Activated T-helper 17 cell treated with anti-CD3 and anti-CD28 coated beads, Interleukin-2, amount 50 U/mL, for 72 hours (primary cell): ENCODE measurements around the gene AUH. TPM values are rescaled to one million over a fixed set of nuclear protein-coding genes. Genes with fewer than 3 reads are reported as not detected.

Experiments
- ATAC-seq: fragments of 150-1000 bp; cut with Tn5 transposase; replicated peaks from 2 replicates; pipeline ENCODE4 v1.10.0; 2021; ENCODE audit warnings: mild to moderate bottlenecking, moderate library complexity
- H3K27ac Mint-ChIP-seq: one replicate; pipeline ENCODE4 v1.8.0; 2022; ENCODE audit warnings: mixed read lengths
- H3K27me3 Mint-ChIP-seq: one replicate; pipeline ENCODE4 v1.8.0; 2022; ENCODE audit warnings: mixed read lengths
- H3K36me3 Mint-ChIP-seq: one replicate; pipeline ENCODE4 v1.8.0; 2022; ENCODE audit warnings: low read depth, mild to moderate bottlenecking, mixed read lengths
- H3K4me1 Mint-ChIP-seq: one replicate; pipeline ENCODE4 v1.8.0; 2022; ENCODE audit warnings: mixed read lengths
- H3K4me3 Mint-ChIP-seq: one replicate; pipeline ENCODE4 v1.8.0; 2022; ENCODE audit warnings: mild to moderate bottlenecking, mixed read lengths
- H3K9me3 Mint-ChIP-seq: one replicate; pipeline ENCODE4 v1.8.0; 2022; ENCODE audit warnings: mixed read lengths
- total RNA-seq, 2 donors: library from RNA; stranded (reverse); gene quantifications; one replicate each; pipeline ENCODE4 v1.2.3, GENCODE V29; 2022

Gene AUH
- total RNA-seq, 2 donors from 2014 or later, result 38.2 to 45.7 TPM

DNA sequence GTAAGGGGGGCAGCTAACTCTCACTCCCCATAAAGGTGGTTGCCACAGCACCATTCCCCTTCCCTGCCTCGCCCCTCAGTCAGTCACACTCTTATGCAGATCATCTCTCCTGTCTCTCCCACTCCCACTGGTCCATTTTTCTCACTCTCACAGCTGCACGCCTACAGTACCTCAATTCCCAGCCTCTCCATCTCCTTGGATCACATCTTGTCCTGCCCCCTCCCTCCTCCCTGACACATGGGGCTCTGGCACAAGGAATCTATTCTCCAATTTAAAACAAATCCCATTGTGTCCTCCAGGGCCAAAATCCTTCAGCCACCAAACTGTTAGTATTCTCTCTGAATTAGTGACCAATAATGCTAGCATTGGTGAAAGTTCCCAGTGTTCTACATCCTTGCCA lies 114.4 kb downstream of the AUH start:
- Mint-ChIP-seq H3K27ac (peak overlapping the region; percentile 51), H3K9me3 (no peaks in the 10 kb centered on the region), H3K4me3 (no peak overlapping the region), H3K36me3 (peaks cover 17% of the 10 kb centered on the region), H3K4me1 (peaks cover 23% of the 10 kb centered on the region), H3K27me3 (no peaks in the 10 kb centered on the region)
- no peak for ATAC-seq

DNA sequence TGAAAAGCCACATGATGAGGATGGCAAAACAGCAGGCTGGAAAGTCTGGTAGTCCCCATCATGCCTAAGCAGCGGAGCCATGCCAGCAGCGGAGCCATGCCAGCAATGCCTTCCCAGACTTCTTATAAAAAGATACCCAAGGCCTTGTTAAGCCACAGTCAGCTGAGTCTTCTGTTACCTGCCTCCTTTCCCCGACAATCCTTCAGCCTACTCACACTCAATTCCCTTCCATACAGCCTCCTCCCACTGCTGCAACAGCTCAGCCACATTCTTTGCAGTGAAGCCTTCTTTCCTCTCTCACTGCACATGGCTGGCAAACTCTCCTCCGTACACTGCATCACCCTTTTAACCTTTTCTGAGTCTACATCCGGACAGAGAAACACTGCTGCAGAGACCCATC lies 114.9 kb downstream of the AUH start:
- ATAC-seq, result no peak
- Mint-ChIP-seq H3K27me3 (no peaks in the 10 kb centered on the region), H3K27ac (peak overlapping the region; percentile 51), H3K9me3 (no peaks in the 10 kb centered on the region), H3K36me3 (peaks cover 20% of the 10 kb centered on the region), H3K4me3 (no peak overlapping the region), H3K4me1 (peaks cover 23% of the 10 kb centered on the region)

DNA sequence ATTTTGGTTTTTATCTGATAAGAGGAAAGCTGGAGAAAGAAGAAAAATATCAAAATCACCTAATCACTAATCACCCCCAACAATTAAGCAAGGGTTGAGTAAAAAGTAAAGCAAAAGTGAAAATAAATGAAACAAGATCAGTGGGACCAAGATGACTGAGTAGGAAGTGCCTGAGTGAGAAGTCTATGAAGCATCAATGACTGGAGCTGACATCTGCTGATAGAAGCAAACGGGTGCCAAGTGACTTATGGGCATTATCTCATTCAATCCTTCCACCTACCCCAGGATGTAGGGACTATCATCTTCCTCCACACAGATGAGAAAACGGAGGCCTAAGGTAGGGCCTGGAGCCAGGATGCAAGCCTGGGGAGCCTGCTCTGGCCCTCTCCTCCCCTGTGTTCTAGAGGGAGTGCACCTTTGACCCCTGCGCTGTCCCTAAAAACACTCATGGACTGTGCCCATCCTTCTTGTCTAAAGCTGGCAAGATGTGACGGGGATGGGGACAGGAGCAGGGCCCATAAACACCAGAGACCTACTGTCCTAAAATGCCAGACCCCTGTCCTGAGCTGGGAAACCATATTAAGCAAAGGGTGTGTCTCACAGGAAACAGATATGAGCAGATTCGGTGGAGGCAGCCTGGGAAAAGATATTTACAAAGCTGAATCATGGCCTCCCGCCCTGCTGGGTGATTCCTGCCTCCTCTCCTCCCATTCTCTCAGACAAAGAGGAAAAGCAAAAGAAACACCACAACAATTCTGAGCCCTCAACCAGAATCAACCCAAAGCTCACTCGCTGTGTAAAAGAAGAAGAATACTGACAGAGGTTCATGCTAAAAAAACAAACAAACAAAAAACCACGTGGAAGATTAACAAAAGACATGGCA lies 116.0 kb downstream of the AUH start:
- H3K4me3 Mint-ChIP-seq, result peak overlapping the region; percentile 38
- no peaks in the 10 kb centered on the region for H3K9me3 Mint-ChIP-seq
- peak overlapping the region; percentile 70 for H3K27ac Mint-ChIP-seq
- ATAC-seq, result peak; percentile 97
- peaks cover 20% of the 10 kb centered on the region for H3K36me3 Mint-ChIP-seq
- peaks cover 23% of the 10 kb centered on the region for H3K4me1 Mint-ChIP-seq
- H3K27me3 Mint-ChIP-seq, result no peaks in the 10 kb centered on the region

DNA sequence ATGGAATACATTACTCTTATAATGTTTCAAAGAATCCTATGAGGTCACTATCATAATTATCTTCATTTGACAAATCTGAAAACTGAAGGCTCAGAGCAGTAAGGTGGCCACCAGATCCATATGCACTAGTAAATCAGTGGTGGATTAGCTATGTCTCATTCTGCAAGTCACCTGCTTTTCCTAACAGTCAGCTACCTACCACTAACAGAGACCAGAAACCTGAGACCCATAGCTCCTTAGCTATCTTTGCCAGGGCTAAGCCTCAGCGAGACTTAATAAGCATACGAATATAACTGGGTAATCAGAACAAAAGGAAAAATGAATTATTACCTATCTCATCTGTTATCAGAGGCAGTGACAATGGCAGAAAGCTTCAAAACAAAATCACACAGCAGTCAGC lies 118.7 kb downstream of the AUH start:
- Mint-ChIP-seq H3K9me3 (no peaks in the 10 kb centered on the region), H3K36me3 (peaks cover 20% of the 10 kb centered on the region), H3K27ac (no peak overlapping the region), H3K27me3 (no peaks in the 10 kb centered on the region), H3K4me3 (no peak overlapping the region), H3K4me1 (peaks cover 23% of the 10 kb centered on the region)
- no peak for ATAC-seq

DNA sequence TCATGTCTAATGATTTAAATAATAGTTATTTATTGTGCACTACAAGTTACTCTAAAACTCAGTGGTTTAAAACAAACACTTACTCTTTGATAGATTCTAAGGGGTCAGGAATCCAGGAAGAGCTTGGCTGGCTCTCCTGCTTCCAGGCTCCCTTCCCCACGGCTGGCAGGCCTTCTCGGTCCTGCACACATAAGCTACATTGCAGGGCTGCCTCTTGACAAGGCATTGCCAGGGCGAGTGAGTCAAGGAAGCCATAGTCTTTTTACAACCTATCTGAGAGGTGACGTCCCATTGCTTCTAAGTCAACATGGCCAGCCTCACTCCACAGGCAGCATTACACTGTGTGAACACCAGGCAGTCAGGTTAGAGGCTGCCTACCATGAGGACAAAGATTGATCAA lies 119.8 kb downstream of the AUH start:
- ATAC-seq, result no peak
- no peaks in the 10 kb centered on the region for H3K9me3 Mint-ChIP-seq
- no peaks in the 10 kb centered on the region for H3K27me3 Mint-ChIP-seq
- H3K36me3 Mint-ChIP-seq, result peaks cover 20% of the 10 kb centered on the region
- H3K27ac Mint-ChIP-seq, result no peak overlapping the region
- peaks cover 16% of the 10 kb centered on the region for H3K4me1 Mint-ChIP-seq
- H3K4me3 Mint-ChIP-seq, result no peak overlapping the region

DNA sequence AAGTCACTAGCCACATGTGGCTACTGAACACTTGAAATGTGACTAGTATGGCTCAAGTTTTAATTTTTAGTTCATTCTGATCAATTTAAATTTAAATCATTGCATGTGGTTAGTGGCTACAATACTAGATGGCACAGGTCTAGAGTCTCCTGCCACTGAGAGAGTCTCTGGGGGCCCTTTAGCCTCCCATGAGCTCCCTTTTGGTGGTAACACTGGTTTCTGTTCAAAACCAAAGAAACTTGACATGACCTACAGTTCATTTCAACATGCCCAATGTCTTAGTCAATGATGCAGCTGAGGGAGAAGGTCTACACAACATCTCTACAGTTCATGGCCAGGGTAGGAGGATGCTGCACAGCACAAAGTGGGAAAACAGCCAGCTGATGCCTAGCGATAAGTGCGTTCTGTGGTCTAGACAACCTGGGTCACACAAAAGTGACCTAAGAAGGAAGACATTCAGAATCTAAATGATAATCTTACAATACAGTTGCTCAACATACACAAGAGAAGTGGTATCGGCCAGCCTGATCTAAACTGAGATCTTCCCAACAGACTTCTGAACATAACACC lies 121.0 kb downstream of the AUH start:
- H3K27me3 Mint-ChIP-seq, result no peaks in the 10 kb centered on the region
- H3K9me3 Mint-ChIP-seq, result no peaks in the 10 kb centered on the region
- peaks cover 20% of the 10 kb centered on the region for H3K36me3 Mint-ChIP-seq
- no peak overlapping the region for H3K27ac Mint-ChIP-seq
- ATAC-seq, result peak; percentile 31
- H3K4me1 Mint-ChIP-seq, result peaks cover 13% of the 10 kb centered on the region
- no peak overlapping the region for H3K4me3 Mint-ChIP-seq

DNA sequence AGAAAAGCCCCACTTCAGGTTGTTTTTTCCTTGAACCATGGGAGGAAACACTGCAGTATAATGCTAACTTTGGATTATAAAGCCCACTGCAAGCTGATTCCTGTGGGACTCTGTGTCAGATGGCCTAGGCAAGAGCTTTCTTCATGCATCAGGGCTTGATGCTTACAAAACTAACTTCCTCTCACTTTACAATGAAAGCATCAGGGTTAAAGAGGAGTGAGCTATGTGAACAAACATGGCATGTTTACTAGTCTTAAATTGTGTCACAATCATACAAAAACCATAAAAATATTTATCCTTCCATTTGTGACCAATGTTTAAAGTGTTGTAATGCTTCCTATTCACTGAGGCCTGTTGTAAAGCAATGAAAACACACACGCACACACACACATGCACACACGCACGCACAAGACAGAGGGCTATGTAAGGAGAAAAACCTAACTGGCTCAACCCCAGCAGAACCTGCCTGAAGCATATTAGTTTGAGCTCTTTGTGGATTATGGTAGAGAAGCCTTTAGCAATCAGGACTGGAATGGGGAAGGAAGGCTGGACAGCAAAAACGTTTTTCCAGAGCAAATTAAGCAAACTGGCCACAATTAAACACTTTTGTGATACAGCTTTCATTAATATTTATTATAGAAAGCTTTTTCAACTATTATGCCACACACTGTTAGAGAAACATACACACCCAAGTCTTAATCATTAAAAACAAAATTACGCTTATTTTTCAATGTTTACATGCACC lies 122.2 kb downstream of the AUH start:
- Mint-ChIP-seq H3K9me3 (peaks cover 6% of the 10 kb centered on the region), H3K27me3 (no peaks in the 10 kb centered on the region), H3K27ac (no peak overlapping the region), H3K4me1 (peaks cover 4% of the 10 kb centered on the region), H3K36me3 (peaks cover 20% of the 10 kb centered on the region), H3K4me3 (no peak overlapping the region)
- ATAC-seq, result no peak

DNA sequence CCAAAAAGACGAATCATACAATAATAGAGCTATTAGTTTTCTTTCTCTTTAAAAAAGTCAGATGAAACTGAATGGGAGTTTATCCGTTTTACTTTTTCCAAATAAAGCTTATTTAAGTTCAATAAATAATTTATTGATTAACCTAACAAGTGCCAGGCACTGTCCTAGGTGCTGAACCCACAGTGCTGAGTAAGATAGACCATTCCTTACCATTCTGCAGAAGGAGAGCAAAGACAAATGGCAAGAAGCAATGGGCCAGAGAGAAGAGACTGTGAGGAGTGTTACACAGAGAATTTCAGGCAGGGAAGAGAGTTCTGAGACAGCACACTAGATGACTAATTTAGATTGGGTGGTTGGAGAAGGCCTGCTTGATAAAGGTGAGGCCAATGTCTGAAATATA lies 127.2 kb downstream of the AUH start:
- Mint-ChIP-seq H3K36me3 (peaks cover 5% of the 10 kb centered on the region), H3K4me1 (peaks cover 4% of the 10 kb centered on the region), H3K27me3 (no peaks in the 10 kb centered on the region), H3K27ac (no peak overlapping the region), H3K4me3 (no peak overlapping the region), H3K9me3 (peaks cover 7% of the 10 kb centered on the region)
- ATAC-seq, result no peak

DNA sequence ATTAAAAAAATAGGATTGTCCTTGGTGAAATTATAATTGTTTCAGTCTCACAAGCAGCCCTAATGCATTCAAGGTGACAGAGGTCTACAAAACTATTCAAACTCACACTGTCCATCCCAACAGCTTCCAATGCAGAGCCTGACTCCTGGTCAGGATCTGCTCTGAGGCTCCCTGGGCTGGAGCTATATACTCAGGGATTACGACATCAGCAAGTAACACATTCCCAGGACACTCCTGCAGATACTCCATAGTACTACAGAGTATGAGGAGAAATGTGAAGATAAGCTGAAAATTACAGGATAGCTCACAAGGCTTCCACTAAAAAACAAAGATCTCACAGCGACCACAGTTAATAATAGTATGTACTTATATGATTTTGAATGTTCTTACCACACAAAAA lies 130.1 kb downstream of the AUH start:
- peaks cover 5% of the 10 kb centered on the region for H3K36me3 Mint-ChIP-seq
- peaks cover 4% of the 10 kb centered on the region for H3K4me1 Mint-ChIP-seq
- peaks cover 7% of the 10 kb centered on the region for H3K9me3 Mint-ChIP-seq
- no peaks in the 10 kb centered on the region for H3K27me3 Mint-ChIP-seq
- no peak overlapping the region for H3K4me3 Mint-ChIP-seq
- H3K27ac Mint-ChIP-seq, result no peak overlapping the region
- no peak for ATAC-seq

DNA sequence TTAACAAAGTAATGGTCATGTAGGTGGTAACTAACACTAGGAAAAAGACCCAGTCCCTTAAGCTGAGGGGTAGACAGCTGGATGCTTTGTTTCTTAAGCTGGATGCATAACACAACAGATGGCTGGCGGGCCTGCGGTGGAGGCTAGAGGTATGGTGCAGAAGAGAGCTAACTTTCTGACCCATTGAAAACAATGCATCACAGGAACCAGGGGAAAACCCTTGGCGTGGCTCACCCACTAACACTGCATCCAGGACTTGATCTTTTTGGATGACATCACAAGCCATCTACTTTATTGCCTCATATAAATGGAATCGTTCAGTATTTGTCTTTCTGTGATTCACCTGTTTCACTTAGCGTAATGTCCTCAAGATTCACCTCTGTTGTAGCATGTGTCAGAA lies 138.7 kb downstream of the AUH start:
- H3K4me3 Mint-ChIP-seq, result no peak overlapping the region
- H3K27me3 Mint-ChIP-seq, result no peaks in the 10 kb centered on the region
- ATAC-seq, result peak; percentile 87
- H3K4me1 Mint-ChIP-seq, result peaks cover 8% of the 10 kb centered on the region
- no peaks in the 10 kb centered on the region for H3K9me3 Mint-ChIP-seq
- H3K36me3 Mint-ChIP-seq, result peaks cover 40% of the 10 kb centered on the region
- H3K27ac Mint-ChIP-seq, result no peak overlapping the region

DNA sequence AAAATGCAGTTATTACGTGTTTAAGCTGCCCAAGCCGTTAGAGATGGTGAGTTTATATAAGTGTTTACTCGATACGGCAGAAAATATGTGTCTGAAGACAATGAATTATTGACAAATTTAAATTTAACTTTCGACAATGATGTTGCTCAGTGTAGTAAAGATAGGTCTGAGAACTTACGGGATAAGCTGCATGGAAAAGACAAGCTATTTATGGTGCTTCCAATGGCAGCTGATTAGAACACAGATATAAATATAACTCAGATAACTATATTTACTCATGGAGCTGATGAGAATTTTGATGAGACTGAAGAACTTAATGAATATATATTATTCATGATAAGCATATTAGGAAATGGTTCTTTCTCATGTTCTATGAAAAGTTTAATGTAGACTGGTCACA lies 139.3 kb downstream of the AUH start:
- no peak for ATAC-seq
- no peak overlapping the region for H3K4me3 Mint-ChIP-seq
- H3K27ac Mint-ChIP-seq, result no peak overlapping the region
- peaks cover 46% of the 10 kb centered on the region for H3K36me3 Mint-ChIP-seq
- H3K27me3 Mint-ChIP-seq, result no peaks in the 10 kb centered on the region
- H3K9me3 Mint-ChIP-seq, result no peaks in the 10 kb centered on the region
- H3K4me1 Mint-ChIP-seq, result peaks cover 8% of the 10 kb centered on the region

DNA sequence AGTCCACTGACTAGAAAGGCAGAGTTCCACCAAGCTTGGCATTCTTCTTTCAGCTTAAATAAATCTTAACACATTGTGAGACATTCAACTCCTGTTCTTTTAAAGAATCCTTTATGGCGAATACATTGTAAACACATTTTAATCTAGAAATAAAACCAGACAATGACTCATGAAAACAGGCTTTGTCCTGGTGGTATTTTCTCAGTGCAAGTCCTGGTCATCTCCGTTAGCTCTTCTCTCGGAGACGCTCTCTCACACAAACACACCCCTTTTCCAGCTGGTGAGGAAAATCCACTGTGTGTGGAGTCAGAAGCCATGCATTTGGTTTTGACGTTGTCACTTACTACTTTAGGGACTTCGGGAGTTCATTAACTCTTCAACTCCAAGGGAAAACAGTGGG lies 140.4 kb downstream of the AUH start:
- no peaks in the 10 kb centered on the region for H3K9me3 Mint-ChIP-seq
- H3K4me1 Mint-ChIP-seq, result peaks cover 8% of the 10 kb centered on the region
- H3K36me3 Mint-ChIP-seq, result peaks cover 57% of the 10 kb centered on the region
- no peak overlapping the region for H3K27ac Mint-ChIP-seq
- no peak overlapping the region for H3K4me3 Mint-ChIP-seq
- ATAC-seq, result no peak
- no peaks in the 10 kb centered on the region for H3K27me3 Mint-ChIP-seq

DNA sequence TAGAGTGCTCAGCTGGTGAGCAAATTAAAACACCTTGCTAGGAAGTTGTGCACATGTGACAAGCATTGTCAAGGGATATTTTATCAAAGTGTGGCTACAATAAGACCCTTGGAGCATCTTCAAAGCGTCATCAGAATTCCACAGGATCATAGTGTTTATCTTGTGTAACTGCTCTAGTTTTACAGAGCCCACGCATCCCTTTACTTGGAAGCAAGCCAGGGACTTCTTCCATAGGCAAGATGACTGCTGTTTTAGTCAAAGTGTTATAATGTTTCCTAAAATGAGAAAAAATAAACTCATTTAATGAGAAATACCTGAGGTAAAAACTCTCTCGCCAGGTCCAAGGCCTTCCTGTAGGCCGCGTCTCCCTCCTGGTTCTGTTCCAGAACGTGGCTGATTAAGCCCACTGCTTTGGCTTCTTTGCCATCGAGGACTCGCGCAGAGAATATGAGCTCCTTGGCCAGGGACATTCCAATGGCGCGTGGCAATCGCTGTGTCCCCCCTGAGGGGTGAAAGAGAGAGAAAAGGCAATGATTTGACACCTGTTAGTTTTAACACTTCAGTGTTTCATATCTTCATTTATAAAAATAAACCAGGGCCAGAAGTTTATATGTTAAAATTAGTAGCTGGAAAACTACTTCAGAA lies 141.1 kb downstream of the AUH start:
- no peak overlapping the region for H3K27ac Mint-ChIP-seq
- H3K9me3 Mint-ChIP-seq, result no peaks in the 10 kb centered on the region
- H3K4me1 Mint-ChIP-seq, result peaks cover 8% of the 10 kb centered on the region
- H3K4me3 Mint-ChIP-seq, result no peak overlapping the region
- no peaks in the 10 kb centered on the region for H3K27me3 Mint-ChIP-seq
- peaks cover 59% of the 10 kb centered on the region for H3K36me3 Mint-ChIP-seq
- no peak for ATAC-seq

DNA sequence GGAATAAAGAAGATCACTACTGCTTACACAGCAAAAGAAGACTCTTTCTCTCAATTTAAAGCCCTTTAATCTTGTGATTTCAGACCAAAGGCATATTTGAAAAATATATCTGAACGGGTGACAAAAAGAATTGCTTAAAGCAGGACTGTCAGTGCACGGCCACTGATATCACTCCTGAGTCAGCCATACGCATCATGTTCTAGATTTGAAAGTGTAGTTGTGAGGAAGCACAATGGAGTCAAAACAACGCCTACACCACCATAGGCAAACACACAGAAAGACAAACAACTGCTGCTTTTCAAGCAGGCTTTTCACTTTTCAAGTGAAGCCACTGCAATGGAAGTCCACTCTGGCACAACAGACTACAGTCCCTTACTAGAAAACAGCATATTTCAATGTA lies 141.7 kb downstream of the AUH start:
- H3K9me3 Mint-ChIP-seq, result no peaks in the 10 kb centered on the region
- peak; percentile 77 for ATAC-seq
- peaks cover 8% of the 10 kb centered on the region for H3K4me1 Mint-ChIP-seq
- H3K27ac Mint-ChIP-seq, result no peak overlapping the region
- peaks cover 62% of the 10 kb centered on the region for H3K36me3 Mint-ChIP-seq
- H3K27me3 Mint-ChIP-seq, result no peaks in the 10 kb centered on the region
- H3K4me3 Mint-ChIP-seq, result no peak overlapping the region
